ENCODE results near the gene GPR31.

GPR31 gene

GRCh38 chr6:167119670-167120582, 37.9 kb downstream of the GPR31 start:
- CTCF ChIA-PET, result no interaction called here
- no peak for DNase-seq (ENCODE audit: extremely low spot score)
- TF ChIP-seq PKNOX1 (IDR thresholded peaks at IDR 0.05) (no peak), ZNF384 (IDR thresholded peaks at IDR 0.05) (no peak), CTBP1 (IDR thresholded peaks at IDR 0.05; ENCODE audit: borderline replicate concordance) (no peak), TARDBP (IDR thresholded peaks at IDR 0.05) (no peak), L3MBTL2 (conservative IDR thresholded peaks at IDR 0.05) (no peak), NFRKB (IDR thresholded peaks at IDR 0.05) (no peak), HDGF (IDR thresholded peaks at IDR 0.05; ENCODE audit: borderline replicate concordance) (no peak), ARNT (IDR thresholded peaks at IDR 0.05) (no peak), BHLHE40 (IDR thresholded peaks at IDR 0.05; ENCODE audit: borderline replicate concordance) (no peak), FOXM1 (IDR thresholded peaks at IDR 0.05; ENCODE audit: borderline replicate concordance) (no peak), LEF1 (IDR thresholded peaks at IDR 0.05; ENCODE audit: borderline replicate concordance) (no peak), SP1 (IDR thresholded peaks at IDR 0.05) (no peak), ELF4 (IDR thresholded peaks at IDR 0.05) (no peak), FOXA1 (IDR thresholded peaks at IDR 0.05) (no peak), SUZ12 (IDR thresholded peaks at IDR 0.05) (no peak), FOXK2 (IDR thresholded peaks at IDR 0.05) (no peak)
- POLR2A ChIA-PET, result no interaction called here

- CTCF ChIA-PET, result no interaction called here
- no peak for DNase-seq (ENCODE audit: extremely low spot score)
- no peak for TF ChIP-seq FOXK2 (IDR thresholded peaks at IDR 0.05)
- TF ChIP-seq SP1 (IDR thresholded peaks at IDR 0.05), result no peak
- TF ChIP-seq TARDBP (IDR thresholded peaks at IDR 0.05), result no peak
- TF ChIP-seq SUZ12 (IDR thresholded peaks at IDR 0.05), result no peak
- no peak for TF ChIP-seq LEF1 (IDR thresholded peaks at IDR 0.05; ENCODE audit: borderline replicate concordance)
- TF ChIP-seq NFRKB (IDR thresholded peaks at IDR 0.05), result no peak
- TF ChIP-seq BHLHE40 (IDR thresholded peaks at IDR 0.05; ENCODE audit: borderline replicate concordance), result no peak
- TF ChIP-seq FOXM1 (IDR thresholded peaks at IDR 0.05; ENCODE audit: borderline replicate concordance), result no peak
- TF ChIP-seq HDGF (IDR thresholded peaks at IDR 0.05; ENCODE audit: borderline replicate concordance), result no peak
- TF ChIP-seq L3MBTL2 (conservative IDR thresholded peaks at IDR 0.05), result no peak
- POLR2A ChIA-PET, result no interaction called here
These were observed 38.9 kb downstream of the GPR31 start for GRCh38 chr6:167118839-167119238.

- ChIA-PET CTCF (no interaction called here), POLR2A (no interaction called here)
These were observed 39.8 kb downstream of the GPR31 start for GRCh38 chr6:167118006-167118405.

GRCh38 chr6:167116838-167117228, 40.9 kb downstream of the GPR31 start:
- no peak for DNase-seq (ENCODE audit: extremely low spot score)
- CTCF ChIA-PET, result interaction anchor here (0.6 kb wide), 1 partner anchor 74 kb away, joined by 3 read pairs; no protein-coding TSS in a partner anchor
- POLR2A ChIA-PET, result no interaction called here
- TF ChIP-seq NFRKB (IDR thresholded peaks at IDR 0.05), result no peak
- no peak for TF ChIP-seq FOXA1 (IDR thresholded peaks at IDR 0.05)
- TF ChIP-seq PKNOX1 (IDR thresholded peaks at IDR 0.05), result no peak
- TF ChIP-seq L3MBTL2 (conservative IDR thresholded peaks at IDR 0.05), result no peak

More at GRCh38 chr6:167118006-167118405, 39.8 kb downstream of the GPR31 start:
- no peak for DNase-seq (ENCODE audit: extremely low spot score)
- TF ChIP-seq SP1 (IDR thresholded peaks at IDR 0.05), result no peak
- TF ChIP-seq TARDBP (IDR thresholded peaks at IDR 0.05), result no peak
- TF ChIP-seq LEF1 (IDR thresholded peaks at IDR 0.05; ENCODE audit: borderline replicate concordance), result no peak
- TF ChIP-seq ARNT (IDR thresholded peaks at IDR 0.05), result no peak
- no peak for TF ChIP-seq HDGF (IDR thresholded peaks at IDR 0.05; ENCODE audit: borderline replicate concordance)

GRCh38 chr6:167116109-167116837, 41.5 kb downstream of the GPR31 start:
- POLR2A ChIA-PET, result no interaction called here
- no peak for DNase-seq (ENCODE audit: extremely low spot score)
- CTCF ChIA-PET, result interaction anchor here (0.6 kb wide), 1 partner anchor 73 kb away, joined by 3 read pairs; no protein-coding TSS in a partner anchor
- TF ChIP-seq ELF4 (IDR thresholded peaks at IDR 0.05), result no peak
- no peak for TF ChIP-seq L3MBTL2 (conservative IDR thresholded peaks at IDR 0.05)
- no peak for TF ChIP-seq FOXK2 (IDR thresholded peaks at IDR 0.05)

GRCh38 chr6:167115054-167115453, 42.7 kb downstream of the GPR31 start:
- ChIA-PET POLR2A (no interaction called here), CTCF (no interaction called here)
- DNase-seq (ENCODE audit: extremely low spot score), result no peak
- no peak for TF ChIP-seq LEF1 (IDR thresholded peaks at IDR 0.05; ENCODE audit: borderline replicate concordance)
- no peak for TF ChIP-seq PKNOX1 (IDR thresholded peaks at IDR 0.05)
- TF ChIP-seq HDGF (IDR thresholded peaks at IDR 0.05; ENCODE audit: borderline replicate concordance), result no peak
- TF ChIP-seq SP1 (IDR thresholded peaks at IDR 0.05), result no peak
- TF ChIP-seq NFRKB (IDR thresholded peaks at IDR 0.05), result no peak
- TF ChIP-seq SUZ12 (IDR thresholded peaks at IDR 0.05), result no peak
- no peak for TF ChIP-seq ARNT (IDR thresholded peaks at IDR 0.05)
- TF ChIP-seq ZNF384 (IDR thresholded peaks at IDR 0.05), result no peak
- no peak for TF ChIP-seq TARDBP (IDR thresholded peaks at IDR 0.05)
- TF ChIP-seq FOXA1 (IDR thresholded peaks at IDR 0.05), result no peak
- no peak for TF ChIP-seq CTBP1 (IDR thresholded peaks at IDR 0.05; ENCODE audit: borderline replicate concordance)

Measured in HEK293T (cell line).